SK-N-SH (cell line): ENCODE data around the gene SORCS3. TPM values are rescaled to one million over a fixed set of nuclear protein-coding genes. Genes with fewer than 3 reads are reported as not detected.

Experiments
- CTCF ChIA-PET: fragments of 300-600, 350-600 bp; formaldehyde crosslinking; extraction: SDS; loops from one replicate; lab custom pipeline; 2021; lab: Yijun Ruan, JAX
- POLR2A ChIA-PET: fragments of 350-600 bp; sonication (Branson Sonifier 250); formaldehyde crosslinking; extraction: SDS; loops from one replicate; lab custom pipeline; 2020; ENCODE audit warnings: antibody characterized with exemption, inconsistent platforms; lab: Yijun Ruan, JAX
- DNase-seq: peaks from one replicate; pipeline ENCODE4 v3.0.0; 2012
- H2AFZ ChIP-seq: fragments of 200-600 bp; sonication (generic); 2 replicates; pipeline ENCODE4 v1.8.1; 2016; ENCODE audit warnings: antibody characterized with exemption, mild to moderate bottlenecking, low read depth
- H3F3A ChIP-seq: fragments of 200-600 bp; sonication (generic); replicated peaks from 2 replicates; pipeline ENCODE3; 2016; ENCODE audit warnings: antibody characterized with exemption, mild to moderate bottlenecking; ENCODE audit not compliant: insufficient read depth
- H3K27ac ChIP-seq, 2 experiments: fragments of 200-500 bp in 1 of 2; fragments of 200-600 bp in 1 of 2; sonication (Bioruptor generic) in 1 of 2; sonication (generic), shearing (Covaris generic) in 1 of 2; 2 replicates each; pipeline versions ENCODE4 v1.5.1 to v1.6.1; 2014 to 2016; ENCODE audit warnings: low read depth in 2 of 2, inconsistent platforms in 1 of 2, low read length in 1 of 2, mild to moderate bottlenecking in 1 of 2, mixed read lengths in 1 of 2
- H3K27me3 ChIP-seq: fragments of 200-600 bp; sonication (generic), shearing (Covaris generic); 2 replicates; pipeline ENCODE4 v1.6.1; 2016; ENCODE audit warnings: mixed run types; ENCODE audit not compliant: insufficient read depth
- H3K36me3 ChIP-seq, 2 experiments: fragments of 200-500 bp in 1 of 2; fragments of 200-600 bp in 1 of 2; sonication (Bioruptor generic) in 1 of 2; sonication (generic) in 1 of 2; replicated peaks in 1 of 2; 2 replicates each; pipeline versions ENCODE3 to v1.5.1; 2014 to 2016; ENCODE audit warnings: low read length in 1 of 2, mild to moderate bottlenecking in 1 of 2; ENCODE audit not compliant: insufficient read depth in 2 of 2, control insufficient read depth in 1 of 2
- H3K4me1 ChIP-seq, 2 experiments: fragments of 200-500 bp in 1 of 2; fragments of 200-600 bp in 1 of 2; sonication (Bioruptor generic) in 1 of 2; sonication (generic), shearing (Covaris generic) in 1 of 2; 2 replicates each; pipeline versions ENCODE4 v1.5.1 to v1.6.1; 2014 to 2016; ENCODE audit warnings: low read depth in 1 of 2, low read length in 1 of 2, mixed run types in 1 of 2; ENCODE audit not compliant: insufficient read depth in 2 of 2, control insufficient read depth in 1 of 2
- H3K4me2 ChIP-seq: fragments of 200-600 bp; sonication (generic), shearing (Covaris generic); 2 replicates; pipeline ENCODE4 v1.6.1; 2017; ENCODE audit warnings: mixed run types
- H3K4me3 ChIP-seq, 2 experiments: fragments of 200-500 bp in 1 of 2; fragments of 200-600 bp in 1 of 2; sonication (Bioruptor generic) in 1 of 2; sonication (generic), shearing (Covaris generic) in 1 of 2; 2 replicates each; pipeline versions ENCODE4 v1.5.1 to v1.8.1; 2014 to 2016; ENCODE audit warnings: low read depth in 2 of 2, inconsistent platforms in 1 of 2, low read length in 1 of 2, mild to moderate bottlenecking in 1 of 2, mixed read lengths in 1 of 2, moderate library complexity in 1 of 2
- H3K79me2 ChIP-seq: fragments of 200-600 bp; sonication (generic); 2 replicates; pipeline ENCODE4 v1.8.1; 2017; ENCODE audit warnings: mild to moderate bottlenecking; ENCODE audit not compliant: insufficient read depth
- H3K9ac ChIP-seq: fragments of 200-600 bp; sonication (generic); 2 replicates; pipeline ENCODE4 v1.6.1; 2017; ENCODE audit warnings: mixed run types
- H3K9me2 ChIP-seq: fragments of 200-600 bp; sonication (generic); 2 replicates; pipeline ENCODE4 v1.6.1; 2017; ENCODE audit warnings: mixed run types
- H3K9me3 ChIP-seq: fragments of 200-600 bp; sonication (generic); 2 replicates; pipeline ENCODE4 v1.6.1; 2017; ENCODE audit warnings: mixed run types, mild to moderate bottlenecking, moderate library complexity
- H4K20me1 ChIP-seq: fragments of 200-600 bp; sonication (generic); 2 replicates; pipeline ENCODE4 v1.6.1; 2017; ENCODE audit warnings: mild to moderate bottlenecking, mixed run types; ENCODE audit not compliant: insufficient read depth
- EZH2phosphoT487 ChIP-seq: fragments of 200-600 bp; sonication (generic); IDR thresholded peaks from 2 replicates; pipeline ENCODE4 v1.6.1; 2017; ENCODE audit warnings: low read depth, mixed run types, mild to moderate bottlenecking, antibody characterized with exemption, moderate library complexity, borderline replicate concordance
- FOSL2 ChIP-seq: IDR thresholded peaks from 2 replicates; pipeline ENCODE4 v1.4.0; 2012; ENCODE audit warnings: low read depth, mild to moderate bottlenecking, moderate library complexity, borderline replicate concordance
- FOXM1 ChIP-seq: IDR thresholded peaks from 2 replicates; pipeline ENCODE4 v1.4.0; 2012; ENCODE audit warnings: low read depth, mild to moderate bottlenecking
- IRF3 ChIP-seq: fragments of 150-350 bp; IDR thresholded peaks from 2 replicates; pipeline ENCODE4 v1.6.1; 2016; ENCODE audit warnings: mild to moderate bottlenecking, low read depth, low read length
- MEF2A ChIP-seq: IDR thresholded peaks from 2 replicates; pipeline ENCODE4 v1.4.0; 2012; ENCODE audit warnings: low read depth, borderline replicate concordance
- NFIC ChIP-seq: IDR thresholded peaks from 2 replicates; pipeline ENCODE4 v1.4.0; 2012; ENCODE audit warnings: borderline replicate concordance
- POLR2AphosphoS5 ChIP-seq: IDR thresholded peaks from 2 replicates; pipeline ENCODE4 v1.6.1; 2012; ENCODE audit warnings: low read depth, low read length
- RCOR1 ChIP-seq: fragments of 150-350 bp; IDR thresholded peaks from 2 replicates; pipeline ENCODE4 v1.6.1; 2017; ENCODE audit warnings: antibody characterized with exemption, low read length
- YY1 ChIP-seq: IDR thresholded peaks from 2 replicates; pipeline ENCODE4 v1.4.0; 2012; ENCODE audit warnings: low read depth, mild to moderate bottlenecking
- WGBS: methylation state at CpG from one replicate; pipeline ENCODE4 v1.1.6; 2017; ENCODE audit warnings: low lambda C conversion rate; 5-methylcytosine and 5-hydroxymethylcytosine counted together
- polyA plus RNA-seq, 3 experiments: library from polyadenylated mRNA; depleted of rRNA; stranded (reverse); fragments of >200 nt; gene quantifications; 2 replicates each; pipeline ENCODE4 v1.2.3, GENCODE V29; 2012
- TF ChIP-seq, protein P1 (sequence below): IDR thresholded peaks from 2 replicates; pipeline ENCODE4 v1.4.0; 2012; ENCODE audit warnings: low read depth, borderline replicate concordance

The SORCS3 gene
- polyA plus RNA-seq, 1 of the 3 experiments (the other 2 are of a cell fraction): not detected

DNA sequence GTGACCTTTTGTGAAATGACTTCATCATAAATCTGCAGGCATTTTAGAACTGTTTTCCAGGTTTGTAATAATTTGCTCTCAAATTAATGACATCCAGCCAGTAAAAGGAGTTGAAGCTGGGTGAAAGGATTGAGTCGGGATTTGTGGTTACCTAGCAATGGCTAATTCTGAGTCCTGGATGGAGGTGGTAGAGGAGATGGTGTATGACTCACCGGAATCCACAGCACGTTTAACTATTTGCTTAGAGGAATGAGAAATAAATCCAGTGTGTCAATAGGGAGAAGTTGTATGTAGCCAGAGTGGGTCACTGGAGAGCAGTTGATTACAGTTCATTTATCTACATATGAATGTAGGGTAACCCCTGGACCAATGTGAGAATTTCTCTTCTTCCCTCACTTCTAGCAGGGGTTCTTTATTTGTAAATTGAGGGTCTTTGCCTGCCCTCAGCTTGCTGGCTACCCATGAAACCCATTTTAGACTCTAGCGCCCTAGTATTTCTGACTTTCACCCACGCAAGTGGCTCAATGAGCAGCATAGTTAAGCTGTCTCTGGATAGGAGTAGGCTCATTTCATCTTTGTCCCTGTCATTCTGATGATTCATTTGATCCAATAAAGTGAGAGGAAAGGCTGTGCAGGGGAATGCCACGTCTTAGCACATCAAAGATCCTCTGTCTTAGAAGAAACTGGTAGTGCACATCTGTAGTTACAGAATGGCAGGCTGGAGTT, 547.8 kb downstream of the SORCS3 start:
- H3K4me2 ChIP-seq: no peak overlapping the region

DNA sequence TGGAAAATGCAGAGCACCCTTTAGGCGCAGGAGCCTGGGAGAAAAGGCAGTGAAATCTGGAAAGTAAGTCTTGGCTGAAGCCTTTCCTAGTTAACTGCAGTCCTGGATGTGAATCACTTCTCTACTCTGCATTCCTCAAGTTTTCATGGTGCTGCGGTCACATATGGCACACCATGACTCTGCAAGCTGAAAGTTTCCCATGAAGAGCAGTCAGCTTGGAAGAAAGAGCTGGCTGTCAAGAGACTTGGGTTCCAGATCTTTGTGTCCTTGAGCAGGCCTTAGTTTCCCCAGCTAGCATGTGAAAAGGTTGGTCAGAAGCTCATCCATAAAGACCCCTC, 548.3 kb downstream of the SORCS3 start:
- TF ChIP-seq YY1: no peak
- TF ChIP-seq, all 33 proteins: peak for 0
- no peak overlapping the region for H3K27ac ChIP-seq
- H3K79me2 ChIP-seq: no peaks in the 10 kb centered on the region
- H3K36me3 ChIP-seq: no peaks in the 10 kb centered on the region
- no peak overlapping the region for H3K4me3 ChIP-seq
- no peaks in the 10 kb centered on the region; a peak in 1 of 4 replicates for H3K4me1 ChIP-seq
- H3K4me2 ChIP-seq: no peak overlapping the region
- 20% methylated on average over 2 of the region's 2 CpGs for WGBS
- ChIA-PET CTCF (interaction anchor here (0.9 to 1.3 kb wide), 2 partner anchors 15 to 125 kb away, joined by 3 to 4 read pairs; no protein-coding TSS in a partner anchor), POLR2A (no interaction called here)
- no peaks in the 10 kb centered on the region for H3F3A ChIP-seq
- no peak for DNase-seq
- no peaks in the 10 kb centered on the region for H3K27me3 ChIP-seq
- no peaks in the 10 kb centered on the region for H3K9me2 ChIP-seq
- H3K9me3 ChIP-seq: no peaks in the 10 kb centered on the region
- H2AFZ ChIP-seq: no peak overlapping the region
- H4K20me1 ChIP-seq: no peaks in the 10 kb centered on the region
- H3K9ac ChIP-seq: no peak overlapping the region

More for the DNA sequence above, 547.8 kb downstream of the SORCS3 start:
- H3K27me3 ChIP-seq: no peaks in the 10 kb centered on the region
- TF ChIP-seq RCOR1 (no peak), NFIC (no peak), EZH2phosphoT487 (no peak)
- no peaks in the 10 kb centered on the region for H3K9me3 ChIP-seq
- POLR2A ChIA-PET: no interaction called here
- H3K36me3 ChIP-seq: no peaks in the 10 kb centered on the region
- no peaks in the 10 kb centered on the region for H3K79me2 ChIP-seq
- no peak overlapping the region for H2AFZ ChIP-seq
- CTCF ChIA-PET: interaction anchor here (1.3 kb wide), 1 partner anchor 125 kb away, joined by 4 read pairs; no protein-coding TSS in a partner anchor
- H3K4me1 ChIP-seq: no peaks in the 10 kb centered on the region; a peak in 1 of 4 replicates
- H3K9me2 ChIP-seq: no peaks in the 10 kb centered on the region
- no peaks in the 10 kb centered on the region for H4K20me1 ChIP-seq
- H3F3A ChIP-seq: no peaks in the 10 kb centered on the region
- no peak overlapping the region for H3K27ac ChIP-seq
- 20% methylated on average over 6 of the region's 6 CpGs for WGBS
- H3K9ac ChIP-seq: no peak overlapping the region
- no peak for DNase-seq
- H3K4me3 ChIP-seq: no peak overlapping the region

DNA sequence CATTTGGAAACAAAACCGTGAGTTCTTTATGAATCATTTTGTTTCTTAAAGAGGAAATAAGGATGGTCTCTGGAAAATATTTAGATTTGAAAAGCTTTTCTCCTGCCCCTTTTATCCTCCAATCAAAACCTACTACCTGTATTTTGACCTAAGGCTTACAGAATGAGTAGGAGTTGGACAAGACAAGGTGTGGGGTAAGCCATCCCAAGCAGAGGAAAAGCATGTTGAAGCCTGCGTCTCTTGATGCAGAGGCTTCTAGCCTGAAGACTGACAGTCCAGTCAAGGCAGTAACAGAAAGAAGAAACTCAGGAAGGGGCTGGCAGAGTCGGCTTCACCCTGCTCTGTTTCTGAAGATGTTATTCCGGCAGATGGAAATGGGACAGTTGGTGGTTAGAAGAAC, 551.1 kb downstream of the SORCS3 start:
- CTCF ChIA-PET: no interaction called here
- no peak overlapping the region for H3K9ac ChIP-seq
- POLR2A ChIA-PET: no interaction called here
- H3F3A ChIP-seq: no peaks in the 10 kb centered on the region
- no peaks in the 10 kb centered on the region for H3K36me3 ChIP-seq
- H2AFZ ChIP-seq: no peak overlapping the region
- no peaks in the 10 kb centered on the region for H4K20me1 ChIP-seq
- H3K79me2 ChIP-seq: no peaks in the 10 kb centered on the region
- no peak overlapping the region for H3K4me3 ChIP-seq
- H3K27ac ChIP-seq: no peak overlapping the region
- no peaks in the 10 kb centered on the region for H3K27me3 ChIP-seq
- no peaks in the 10 kb centered on the region for H3K9me2 ChIP-seq
- no peak for DNase-seq
- TF ChIP-seq, protein P1, sequence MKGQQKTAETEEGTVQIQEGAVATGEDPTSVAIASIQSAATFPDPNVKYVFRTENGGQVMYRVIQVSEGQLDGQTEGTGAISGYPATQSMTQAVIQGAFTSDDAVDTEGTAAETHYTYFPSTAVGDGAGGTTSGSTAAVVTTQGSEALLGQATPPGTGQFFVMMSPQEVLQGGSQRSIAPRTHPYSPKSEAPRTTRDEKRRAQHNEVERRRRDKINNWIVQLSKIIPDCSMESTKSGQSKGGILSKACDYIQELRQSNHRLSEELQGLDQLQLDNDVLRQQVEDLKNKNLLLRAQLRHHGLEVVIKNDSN: no peak
- TF ChIP-seq IRF3 (no peak), FOSL2 (no peak), POLR2AphosphoS5 (no peak), MEF2A (no peak), FOXM1 (no peak)
- H3K4me1 ChIP-seq: no peaks in the 10 kb centered on the region; a peak in 1 of 4 replicates
- no peak overlapping the region for H3K4me2 ChIP-seq
- 21% methylated on average over 4 of the region's 4 CpGs for WGBS
- H3K9me3 ChIP-seq: no peaks in the 10 kb centered on the region
